H1 (cell line): ENCODE measurements around the gene RAB2B. TPM values are rescaled to one million over a fixed set of nuclear protein-coding genes. Genes with fewer than 3 reads are reported as not detected.

Experiments used
- ASH2L ChIP-seq: fragments of 200-600, 300-600 bp; sonication (generic); IDR thresholded peaks from one replicate; pipeline ENCODE4 v1.7.1; 2017; ENCODE audit warnings: low read length
- ATF2 ChIP-seq: IDR thresholded peaks from 2 replicates; pipeline ENCODE4 v1.6.1; 2012; ENCODE audit warnings: low read length, inconsistent platforms
- ATF3 ChIP-seq: IDR thresholded peaks from 2 replicates; pipeline ENCODE4 v1.6.1; 2011; ENCODE audit warnings: low read depth, mild to moderate bottlenecking, low read length; ENCODE audit not compliant: insufficient read depth
- BRCA1 ChIP-seq: IDR thresholded peaks from 2 replicates; pipeline ENCODE4 v1.6.1; 2012; ENCODE audit warnings: low read depth, low read length, improper control_type of control experiment
- CBX5 ChIP-seq: fragments of 300-800, 300-1000 bp; sonication (generic); IDR thresholded peaks from 2 replicates; pipeline ENCODE4 v1.7.1; 2016; ENCODE audit warnings: antibody characterized with exemption, low read length, low read depth
- CEBPB ChIP-seq: IDR thresholded peaks from 2 replicates; pipeline ENCODE4 v1.6.1; 2012; ENCODE audit warnings: low read depth, low read length
- EGR1 ChIP-seq: IDR thresholded peaks from 2 replicates; pipeline ENCODE4 v1.6.1; 2011; ENCODE audit warnings: low read depth, low read length, borderline replicate concordance
- EP300 ChIP-seq, 2 experiments: IDR thresholded peaks; 1 replicate in 1 of 2; 2 replicates in 1 of 2; pipeline ENCODE4 v1.6.1; 2011 to 2012; ENCODE audit warnings: low read depth in 2 of 2, low read length in 2 of 2, mild to moderate bottlenecking in 2 of 2, borderline replicate concordance in 1 of 2, inconsistent platforms in 1 of 2, moderate library complexity in 1 of 2
- FOSL1 ChIP-seq: IDR thresholded peaks from 2 replicates; pipeline ENCODE4 v1.6.1; 2011; ENCODE audit warnings: mild to moderate bottlenecking, low read depth, low read length, moderate library complexity; ENCODE audit not compliant: insufficient read depth
- KDM4A ChIP-seq: IDR thresholded peaks from one replicate; pipeline ENCODE4 v1.7.1; 2012; ENCODE audit warnings: low read depth, mild to moderate bottlenecking, moderate library complexity, low read length, inconsistent platforms; ENCODE audit not compliant: severe bottlenecking
- MAX ChIP-seq: IDR thresholded peaks from 2 replicates; pipeline ENCODE4 v1.6.1; 2012; ENCODE audit warnings: inconsistent platforms
- POLR2A ChIP-seq, 2 experiments: IDR thresholded peaks; 1 replicate in 1 of 2; 2 replicates in 1 of 2; pipeline ENCODE4 v1.6.1; 2011; ENCODE audit warnings: low read depth in 2 of 2, low read length in 2 of 2, mild to moderate bottlenecking in 2 of 2; ENCODE audit errors: control extremely low read depth in 1 of 2
- POU5F1 ChIP-seq: IDR thresholded peaks from 2 replicates; pipeline ENCODE4 v1.6.1; 2011; ENCODE audit warnings: low read depth, mild to moderate bottlenecking, low read length, moderate library complexity
- RBBP5 ChIP-seq: IDR thresholded peaks from 2 replicates; pipeline ENCODE4 v1.7.1; 2012; ENCODE audit warnings: low read depth, mild to moderate bottlenecking, inconsistent platforms, low read length, moderate library complexity, borderline replicate concordance
- SIN3A ChIP-seq, 2 experiments: IDR thresholded peaks in 1 of 2; conservative IDR thresholded peaks in 1 of 2; 2 replicates each; pipeline ENCODE4 v1.6.1; 2011 to 2012; ENCODE audit warnings: low read length in 2 of 2, improper control_type of control experiment in 1 of 2, low read depth in 1 of 2, mild to moderate bottlenecking in 1 of 2
- SRF ChIP-seq: IDR thresholded peaks from 2 replicates; pipeline ENCODE4 v1.6.1; 2011; ENCODE audit warnings: mild to moderate bottlenecking, low read depth, low read length, moderate library complexity
- TAF7 ChIP-seq: optimal IDR thresholded peaks from 2 replicates; pipeline ENCODE3; 2011; ENCODE audit warnings: low read depth, mild to moderate bottlenecking, inconsistent platforms, low read length, moderate library complexity, borderline replicate concordance
- USF2 ChIP-seq: IDR thresholded peaks from 2 replicates; pipeline ENCODE4 v1.6.1; 2011; ENCODE audit warnings: low read length, improper control_type of control experiment
- YY1 ChIP-seq: IDR thresholded peaks from 2 replicates; pipeline ENCODE4 v1.6.1; 2011; ENCODE audit warnings: low read depth, mild to moderate bottlenecking, low read length
- ZNF274 ChIP-seq: IDR thresholded peaks from 2 replicates; pipeline ENCODE4 v1.7.0; 2012; ENCODE audit warnings: low read length, borderline replicate concordance; ENCODE audit errors: extremely low read depth
- polyA plus RNA-seq, 7 experiments: library from polyadenylated mRNA; depleted of rRNA in 3 of 7; stranded (reverse) in 5 of 7; unstranded in 2 of 7; fragments of >200 nt in 5 of 7; fragments of 200-250 nt in 2 of 7; gene quantifications; 1 replicate in 5 of 7; 2 replicates in 1 of 7; 4 replicates in 1 of 7; pipeline versions ENCODE4 v1.2.1 to v1.2.3, GENCODE V29; 2011 to 2013; ENCODE audit warnings: missing spikeins in 2 of 7, mixed read lengths in 2 of 7
- total RNA-seq: library from RNA; stranded (reverse); fragmentation: NEBNext Ultra II Directional; extraction: Animal tissue kit (Norgen Biotek cat#: 25700); gene quantifications from 2 replicates; pipeline ENCODE4 v1.2.1, GENCODE V29; 2021

Gene RAB2B
- total and polyA plus RNA-seq, 2 of the 8 experiments (the other 6 are each of a cell fraction or from before 2014, with no cell fraction given) = 23.4 to 26.1 TPM

GRCh38 chr14:21510735-21511657, 34.2 kb upstream of the RAB2B start, which contains the start of gene METTL3 (continued):
- TF ChIP-seq ATF3 = 0 out of 2 replicates have a peak, but pooled peaks have one; percentile 7
- no peak for TF ChIP-seq ZNF274
- TF ChIP-seq TAF7 = no peak
- TF ChIP-seq EP300 (IDR thresholded peaks at IDR 0.05; ENCODE audit: borderline replicate concordance in 1 of 2, low read depth in 2 of 2, low read length in 2 of 2) = no peak
- TF ChIP-seq SIN3A (conservative IDR thresholded peaks at IDR 0.05 in 1 of 2, IDR thresholded peaks at IDR 0.05 in 1 of 2; ENCODE audit: low read depth in 1 of 2, low read length in 2 of 2) = peak; percentile 83 to 90; a peak in 2 of 4 replicates
- TF ChIP-seq ASH2L = no peak
- TF ChIP-seq EGR1 = no peak
- no peak for TF ChIP-seq CEBPB
- peak; percentile 100 for TF ChIP-seq YY1
- peak; percentile 33 for TF ChIP-seq KDM4A
- peak; percentile 74 to 93 for TF ChIP-seq POLR2A (IDR thresholded peaks at IDR 0.05; ENCODE audit: control extremely low read depth in 1 of 2, low read depth in 2 of 2, low read length in 2 of 2)
- TF ChIP-seq RBBP5 = no peak
- no peak for TF ChIP-seq USF2
- peak; percentile 31; the same call in 1 of the 2 replicates for TF ChIP-seq ATF2
- TF ChIP-seq CBX5 = no peak
- no peak for TF ChIP-seq BRCA1
- TF ChIP-seq MAX = peak; percentile 90
- no peak for TF ChIP-seq FOSL1
- no peak for TF ChIP-seq SRF
- no peak for TF ChIP-seq POU5F1
